K562 (cell line): ENCODE measurements around the gene KNCN. TPM values are rescaled to one million over a fixed set of nuclear protein-coding genes. Genes with fewer than 3 reads are reported as not detected.

Source experiments
- ATF7 ChIP-seq: fragments of 450-650 bp; IDR thresholded peaks from 2 replicates; pipeline ENCODE4 v1.7.1; 2014; ENCODE audit warnings: mild to moderate bottlenecking, moderate library complexity
- CEBPZ ChIP-seq: fragments of 150-350 bp; IDR thresholded peaks from 2 replicates; pipeline ENCODE4 v1.6.1; 2014; ENCODE audit warnings: low read depth, mild to moderate bottlenecking, low read length, borderline replicate concordance
- CTBP1 ChIP-seq: fragments of 450-650 bp; IDR thresholded peaks from 2 replicates; pipeline ENCODE4 v1.6.1; 2016; ENCODE audit warnings: borderline replicate concordance
- E2F5 ChIP-seq: sonication (generic); formaldehyde crosslinking; IDR thresholded peaks from 2 replicates; pipeline ENCODE4 v1.8.0; 2022; ENCODE audit warnings: mild to moderate bottlenecking, missing genetic modification reagents
- IRF9 ChIP-seq: fragments of 450-650 bp; IDR thresholded peaks from 2 replicates; pipeline ENCODE4 v1.6.1; 2016; ENCODE audit warnings: missing biosample characterization, missing genetic modification characterization
- MAFK ChIP-seq: IDR thresholded peaks from 2 replicates; pipeline ENCODE4 v1.6.1; 2011; ENCODE audit warnings: low read length, improper control_type of control experiment
- MBD1 ChIP-seq: fragments of 250-450 bp; sonication (Bioruptor Pico); IDR thresholded peaks from 2 replicates; pipeline ENCODE4 v1.8.0; 2022; ENCODE audit warnings: inconsistent platforms
- PHTF2 ChIP-seq: fragments of 250-450 bp; sonication (Bioruptor Pico); IDR thresholded peaks from 2 replicates; pipeline ENCODE4 v1.5.0; 2021; ENCODE audit warnings: mild to moderate bottlenecking
- POLR2H ChIP-seq: IDR thresholded peaks from 2 replicates; pipeline ENCODE4 v1.6.1; 2016; ENCODE audit warnings: missing genetic modification characterization, low read depth, mild to moderate bottlenecking, control low read depth, missing compliant biosample characterization, moderate library complexity
- RAD21 ChIP-seq, 2 experiments: fragments of 250-450 bp in 1 of 2; fragments of 450-650 bp in 1 of 2; sonication (Bioruptor Pico) in 1 of 2; formaldehyde crosslinking in 1 of 2; IDR thresholded peaks in 1 of 2; conservative IDR thresholded peaks in 1 of 2; 2 replicates each; pipeline versions ENCODE4 v1.4.0 to v1.8.0; 2020 to 2022; ENCODE audit warnings: mild to moderate bottlenecking in 2 of 2, moderate library complexity in 1 of 2
- RCOR1 ChIP-seq, 2 experiments: IDR thresholded peaks; 2 replicates each; pipeline ENCODE4 v1.6.1; 2012; ENCODE audit warnings: low read depth in 2 of 2, low read length in 2 of 2, borderline replicate concordance in 1 of 2, improper control_type of control experiment in 1 of 2
- RFX1 ChIP-seq: fragments of 450-650 bp; IDR thresholded peaks from 2 replicates; pipeline ENCODE4 v1.6.1; 2016; ENCODE audit warnings: mild to moderate bottlenecking, moderate library complexity
- TCF3 ChIP-seq: sonication (generic); formaldehyde crosslinking; IDR thresholded peaks from 2 replicates; pipeline ENCODE4 v1.4.0; 2020; ENCODE audit warnings: mild to moderate bottlenecking, missing genetic modification reagents
- TEAD2 ChIP-seq: fragments of 450-650 bp; IDR thresholded peaks from 2 replicates; pipeline ENCODE4 v1.6.1; 2016; ENCODE audit warnings: missing genetic modification characterization, control low read depth, missing compliant biosample characterization
- TFAP4 ChIP-seq: sonication (generic); formaldehyde crosslinking; IDR thresholded peaks from 2 replicates; pipeline ENCODE4 v1.8.0; 2022; ENCODE audit warnings: missing genetic modification reagents, mild to moderate bottlenecking, moderate library complexity, borderline replicate concordance
- U2AF2 ChIP-seq: fragments of 200-400 bp; formaldehyde crosslinking; optimal IDR thresholded peaks from 2 replicates; pipeline ENCODE3; 2017; ENCODE audit warnings: low read depth, mild to moderate bottlenecking, low read length
- XRCC3 ChIP-seq: fragments of 450-650 bp; IDR thresholded peaks from 2 replicates; pipeline ENCODE4 v1.6.1; 2017; ENCODE audit warnings: mild to moderate bottlenecking, moderate library complexity
- ZNF324 ChIP-seq: fragments of 250-450 bp; sonication (Bioruptor Pico); IDR thresholded peaks from 2 replicates; pipeline ENCODE4 v1.4.0; 2020; ENCODE audit warnings: mild to moderate bottlenecking
- ZNF41 ChIP-seq: fragments of 250-450 bp; sonication (Bioruptor Pico); conservative IDR thresholded peaks from 2 replicates; pipeline ENCODE4 v1.4.0; 2020; ENCODE audit warnings: mild to moderate bottlenecking
- ZSCAN32 ChIP-seq: fragments of 450-650 bp; formaldehyde crosslinking; IDR thresholded peaks from 2 replicates; pipeline ENCODE4 v1.4.0; 2020; ENCODE audit warnings: mild to moderate bottlenecking, moderate library complexity
- polyA plus RNA-seq, 8 experiments: library from polyadenylated mRNA; depleted of rRNA in 4 of 8; stranded (reverse) in 5 of 8; unstranded in 3 of 8; fragments of >200 nt; fragmentation: Nextera tagmentation in 2 of 8; fragmentation: Illumina TruSeq in 1 of 8; extraction: Ambion mirVana in 2 of 8; extraction: Trizol in 1 of 8; gene quantifications; 2 replicates each; pipeline versions ENCODE4 v1.2.1 to v1.2.3, GENCODE V29; 2011 to 2014; ENCODE audit warnings: inconsistent platforms in 1 of 8, missing spikeins in 1 of 8
- total RNA-seq, 7 experiments: library from RNA; depleted of rRNA in 6 of 7; stranded (reverse); fragments of >200 nt in 6 of 7; fragmentation: Illumina TruSeq in 2 of 7; extraction: Trizol in 2 of 7; gene quantifications; 2 replicates each; pipeline versions ENCODE4 v1.2.1 to v1.2.3, GENCODE V29; 2011 to 2021; ENCODE audit warnings: low replicate concordance in 1 of 7

Gene KNCN
- total and polyA plus RNA-seq, 9 of the 15 experiments (the other 6 are each of a cell fraction or from before 2014, with no cell fraction given) = not detected

GRCh38 chr1:46522184-46522968 lies 29.1 kb downstream of the KNCN start (continued):
- TF ChIP-seq CEBPZ = peak; percentile 32; the same call in 1 of the 2 replicates
- TF ChIP-seq IRF9 (tag) = no peak
- TF ChIP-seq CTBP1 = peak; percentile 82; the same call in 1 of the 2 replicates
- TF ChIP-seq POLR2H (tag) = no peak
- TF ChIP-seq ZNF41 = no peak
- TF ChIP-seq MBD1 (CRISPR knock-in tag) = no peak
- no peak for TF ChIP-seq E2F5 (CRISPR knock-in tag)
- TF ChIP-seq RAD21 (CRISPR knock-in tag; conservative IDR thresholded peaks at IDR 0.05 in 1 of 2, IDR thresholded peaks at IDR 0.05 in 1 of 2) = peak; percentile 12 to 40; a peak in 3 of 4 replicates
- TF ChIP-seq TCF3 (CRISPR knock-in tag) = peak; percentile 96
- TF ChIP-seq RFX1 = no peak
- no peak for TF ChIP-seq TEAD2 (tag)
- TF ChIP-seq ATF7 = peak; percentile 90
- peak; percentile 80 to 94 for TF ChIP-seq RCOR1 (IDR thresholded peaks at IDR 0.05; ENCODE audit: borderline replicate concordance in 1 of 2, low read depth in 2 of 2, low read length in 2 of 2)
- no peak for TF ChIP-seq XRCC3
- peak; percentile 84 for TF ChIP-seq TFAP4 (CRISPR knock-in tag)
- no peak for TF ChIP-seq PHTF2 (CRISPR knock-in tag)
- TF ChIP-seq MAFK = peak; percentile 73
- TF ChIP-seq ZSCAN32 = no peak
- no peak for TF ChIP-seq U2AF2
- TF ChIP-seq ZNF324 (CRISPR knock-in tag) = no peak
